Body of pancreas (tissue), 4 donors: Measurements from ENCODE around the gene ZNF555.

Experiments
- POLR2A ChIP-seq, 3 donors: fragments of 450-650 bp; IDR thresholded peaks; one replicate each; pipeline ENCODE4 v1.6.1; 2016; ENCODE audit warnings: antibody characterized with exemption in 3 of 3, mild to moderate bottlenecking in 2 of 3
- TF ChIP-seq, protein P1 (sequence below), 7 experiments: fragments of 450-650 bp in 4 of 7; fragments of 200-600 bp in 3 of 7; sonication (generic) in 3 of 7; IDR thresholded peaks; one replicate each; pipeline ENCODE4 v1.5.1; 2016 to 2019; ENCODE audit warnings: antibody characterized with exemption in 7 of 7

DNA sequence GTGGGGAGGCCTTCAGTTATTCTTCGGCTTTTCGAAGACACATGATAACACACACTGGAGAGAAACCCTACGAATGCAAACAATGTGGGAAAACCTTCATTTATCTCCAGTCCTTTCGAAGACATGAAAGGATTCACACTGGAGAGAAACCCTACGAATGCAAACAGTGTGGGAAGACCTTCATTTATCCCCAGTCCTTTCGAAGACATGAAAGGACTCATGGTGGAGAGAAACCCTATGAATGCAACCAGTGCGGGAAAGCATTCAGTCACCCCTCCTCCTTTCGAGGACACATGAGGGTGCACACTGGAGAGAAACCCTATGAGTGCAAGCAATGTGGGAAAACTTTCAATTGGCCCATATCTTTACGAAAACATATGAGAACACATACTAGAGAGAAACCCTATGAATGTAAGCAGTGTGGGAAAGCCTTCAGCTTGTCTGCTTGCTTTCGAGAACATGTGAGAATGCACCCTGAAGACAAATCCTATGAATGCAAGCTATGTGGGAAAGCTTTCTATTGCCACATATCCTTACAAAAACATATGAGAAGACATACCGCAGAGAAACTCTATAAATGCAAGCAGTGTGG is 11.8 kb downstream of the ZNF555 start:
- TF ChIP-seq, protein P1, sequence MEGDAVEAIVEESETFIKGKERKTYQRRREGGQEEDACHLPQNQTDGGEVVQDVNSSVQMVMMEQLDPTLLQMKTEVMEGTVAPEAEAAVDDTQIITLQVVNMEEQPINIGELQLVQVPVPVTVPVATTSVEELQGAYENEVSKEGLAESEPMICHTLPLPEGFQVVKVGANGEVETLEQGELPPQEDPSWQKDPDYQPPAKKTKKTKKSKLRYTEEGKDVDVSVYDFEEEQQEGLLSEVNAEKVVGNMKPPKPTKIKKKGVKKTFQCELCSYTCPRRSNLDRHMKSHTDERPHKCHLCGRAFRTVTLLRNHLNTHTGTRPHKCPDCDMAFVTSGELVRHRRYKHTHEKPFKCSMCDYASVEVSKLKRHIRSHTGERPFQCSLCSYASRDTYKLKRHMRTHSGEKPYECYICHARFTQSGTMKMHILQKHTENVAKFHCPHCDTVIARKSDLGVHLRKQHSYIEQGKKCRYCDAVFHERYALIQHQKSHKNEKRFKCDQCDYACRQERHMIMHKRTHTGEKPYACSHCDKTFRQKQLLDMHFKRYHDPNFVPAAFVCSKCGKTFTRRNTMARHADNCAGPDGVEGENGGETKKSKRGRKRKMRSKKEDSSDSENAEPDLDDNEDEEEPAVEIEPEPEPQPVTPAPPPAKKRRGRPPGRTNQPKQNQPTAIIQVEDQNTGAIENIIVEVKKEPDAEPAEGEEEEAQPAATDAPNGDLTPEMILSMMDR (IDR thresholded peaks at IDR 0.05): no peak
- TF ChIP-seq POLR2A (IDR thresholded peaks at IDR 0.05): no peak
